Sigmoid colon (tissue), 4 donors: ENCODE results near the gene SERPINA5.

Experiments used
- CTCF ChIP-seq, 4 experiments: fragments of 450-650 bp in 3 of 4; fragments of 200-600 bp in 1 of 4; IDR thresholded peaks; one replicate each; pipeline ENCODE4 v1.5.1; 2016 to 2019; ENCODE audit warnings: antibody characterized with exemption in 4 of 4, mild to moderate bottlenecking in 3 of 4, moderate library complexity in 2 of 4
- EP300 ChIP-seq, 4 donors: sonication (generic); formaldehyde crosslinking; IDR thresholded peaks; one replicate each; pipeline ENCODE4 v1.6.1; 2017; ENCODE audit warnings: antibody characterized with exemption in 4 of 4
- POLR2A ChIP-seq, 2 donors: fragments of 450-650 bp; IDR thresholded peaks; one replicate each; pipeline ENCODE4 v1.6.1; 2016; ENCODE audit warnings: antibody characterized with exemption in 2 of 2, mild to moderate bottlenecking in 2 of 2, moderate library complexity in 2 of 2
- POLR2AphosphoS5 ChIP-seq, 4 donors: sonication (generic); formaldehyde crosslinking; IDR thresholded peaks; one replicate each; pipeline ENCODE4 v1.6.1; 2017; ENCODE audit warnings: antibody characterized with exemption in 4 of 4

GRCh38 chr14:94611179-94611578, 30.0 kb downstream of the SERPINA5 start:
- TF ChIP-seq CTCF (IDR thresholded peaks at IDR 0.05), result no peak
- TF ChIP-seq POLR2AphosphoS5 (IDR thresholded peaks at IDR 0.05), result no peak
- TF ChIP-seq POLR2A (IDR thresholded peaks at IDR 0.05), result no peak
- no peak for TF ChIP-seq EP300 (IDR thresholded peaks at IDR 0.05)
